Peyer's patch (tissue), 4 donors: ENCODE measurements around the gene PXMP4. TPM values are rescaled to one million over a fixed set of nuclear protein-coding genes. Genes with fewer than 3 reads are reported as not detected.

Experiments
- DNase-seq, 3 donors: peaks; one replicate each; pipeline ENCODE4 v3.0.0-alpha.2; 2017 to 2019
- H3K27ac ChIP-seq, 4 donors: fragments of 200-600 bp; sonication (generic); one replicate each; pipeline ENCODE4 v1.5.1; 2016 to 2019
- H3K27me3 ChIP-seq, 2 donors: fragments of 200-600 bp; sonication (generic); one replicate each; pipeline ENCODE4 v1.5.1; 2019
- H3K36me3 ChIP-seq, 3 donors: fragments of 200-600 bp; sonication (generic); one replicate each; pipeline ENCODE4 v1.5.1; 2016 to 2019
- H3K4me1 ChIP-seq, 4 donors: fragments of 200-600 bp; sonication (generic); one replicate each; pipeline ENCODE4 v1.5.1; 2016 to 2019
- H3K4me3 ChIP-seq, 4 donors: fragments of 200-600 bp; sonication (generic); 1 replicate in 3 of 4; 2 replicates in 1 of 4; pipeline ENCODE4 v1.5.1; 2016 to 2019; ENCODE audit warnings: mild to moderate bottlenecking in 1 of 4
- H3K9me3 ChIP-seq, 4 donors: fragments of 200-600 bp; sonication (generic); one replicate each; pipeline ENCODE4 v1.5.1; 2016 to 2019; ENCODE audit warnings: mild to moderate bottlenecking in 1 of 4
- CTCF ChIP-seq, 6 experiments: fragments of 450-650 bp in 4 of 6; fragments of 200-600 bp in 2 of 6; sonication (generic) in 1 of 6; IDR thresholded peaks; one replicate each; pipeline ENCODE4 v1.5.1; 2017 to 2019; ENCODE audit warnings: antibody characterized with exemption in 6 of 6, mild to moderate bottlenecking in 3 of 6, moderate library complexity in 1 of 6
- POLR2A ChIP-seq, 2 donors: fragments of 450-650 bp; IDR thresholded peaks; one replicate each; pipeline ENCODE4 v1.5.1; 2017; ENCODE audit warnings: antibody characterized with exemption in 2 of 2, mild to moderate bottlenecking in 2 of 2, moderate library complexity in 2 of 2
- total RNA-seq, 4 donors: library from RNA; depleted of rRNA; stranded (reverse); fragments of >200 nt; gene quantifications; one replicate each; pipeline ENCODE4 v1.1.0, GENCODE V29; 2016

The PXMP4 gene
- total RNA-seq, 4 donors from 2014 or later: 0.83 to 15.3 (median 8.1) TPM

GRCh38 chr20:33660035-33660684 is 60.0 kb downstream of the PXMP4 start:
- peak in 1 of 3 donors; percentile 41 for DNase-seq
- H3K4me1 ChIP-seq: peaks cover 0 to 23% (median 4%) of the 10 kb centered on the region in 4 donors

GRCh38 chr20:33659341-33660034 is 60.6 kb downstream of the PXMP4 start:
- H3K4me3 ChIP-seq: no peak overlapping the region
- H3K27me3 ChIP-seq: no peaks in the 10 kb centered on the region
- TF ChIP-seq POLR2A (IDR thresholded peaks at IDR 0.05) (no peak), CTCF (IDR thresholded peaks at IDR 0.05) (no peak)
- no peaks in the 10 kb centered on the region for H3K9me3 ChIP-seq
- peaks cover 0 to 43% (median 0%) of the 10 kb centered on the region in 3 donors for H3K36me3 ChIP-seq
- H3K27ac ChIP-seq: no peak overlapping the region
- DNase-seq: peak in 1 of 3 donors; percentile 27
- peaks cover 0 to 28% (median 3%) of the 10 kb centered on the region in 4 donors for H3K4me1 ChIP-seq

More at GRCh38 chr20:33660035-33660684, 60.0 kb downstream of the PXMP4 start:
- Histone ChIP-seq H3K27me3 (no peaks in the 10 kb centered on the region), H3K9me3 (no peaks in the 10 kb centered on the region), H3K27ac (no peak overlapping the region), H3K36me3 (peaks cover 0 to 43% (median 0%) of the 10 kb centered on the region in 3 donors), H3K4me3 (no peak overlapping the region)
- TF ChIP-seq POLR2A (IDR thresholded peaks at IDR 0.05): no peak
- TF ChIP-seq CTCF (IDR thresholded peaks at IDR 0.05): no peak

GRCh38 chr20:33658929-33659328 is 61.2 kb downstream of the PXMP4 start:
- H3K27ac ChIP-seq: no peak overlapping the region
- DNase-seq: no peak
- no peak overlapping the region for H3K4me3 ChIP-seq
- no peaks in the 10 kb centered on the region for H3K27me3 ChIP-seq
- H3K9me3 ChIP-seq: no peaks in the 10 kb centered on the region
- TF ChIP-seq POLR2A (IDR thresholded peaks at IDR 0.05) (no peak), CTCF (IDR thresholded peaks at IDR 0.05) (no peak)
- H3K4me1 ChIP-seq: peaks cover 0 to 25% (median 0%) of the 10 kb centered on the region in 4 donors
- peaks cover 0 to 43% (median 0%) of the 10 kb centered on the region in 3 donors for H3K36me3 ChIP-seq

GRCh38 chr20:33658510-33658909 is 61.6 kb downstream of the PXMP4 start:
- Histone ChIP-seq H3K9me3 (no peaks in the 10 kb centered on the region), H3K4me1 (peaks cover 0 to 28% (median 0%) of the 10 kb centered on the region in 4 donors), H3K4me3 (no peak overlapping the region), H3K27me3 (no peaks in the 10 kb centered on the region), H3K36me3 (peaks cover 0 to 43% (median 0%) of the 10 kb centered on the region in 3 donors), H3K27ac (no peak overlapping the region)
- no peak for DNase-seq
- TF ChIP-seq CTCF (IDR thresholded peaks at IDR 0.05) (no peak), POLR2A (IDR thresholded peaks at IDR 0.05) (no peak)

GRCh38 chr20:33657704-33658095 is 62.4 kb downstream of the PXMP4 start:
- peaks cover 0 to 43% (median 0%) of the 10 kb centered on the region in 3 donors for H3K36me3 ChIP-seq
- H3K9me3 ChIP-seq: no peaks in the 10 kb centered on the region

More at GRCh38 chr20:33657704-33658095, 62.4 kb downstream of the PXMP4 start:
- Histone ChIP-seq H3K27me3 (no peaks in the 10 kb centered on the region), H3K4me3 (no peak overlapping the region), H3K4me1 (peaks cover 0 to 30% (median 2%) of the 10 kb centered on the region in 4 donors), H3K27ac (no peak overlapping the region)
- peak in 1 of 3 donors; percentile 39 for DNase-seq
- TF ChIP-seq CTCF (IDR thresholded peaks at IDR 0.05) (no peak), POLR2A (IDR thresholded peaks at IDR 0.05) (no peak)
